OCI-LY1 (cell line): ENCODE results near the gene HS1BP3.

Experiments
- H2AFZ ChIP-seq: fragments of 200-600 bp; sonication (generic), shearing (Covaris generic); 2 replicates; pipeline ENCODE4 v1.6.0; 2014; ENCODE audit warnings: antibody characterized with exemption, mild to moderate bottlenecking, low read length
- H3F3A ChIP-seq: fragments of 200-600 bp; sonication (generic), shearing (Covaris generic); 2 replicates; pipeline ENCODE4 v1.6.0; 2014; ENCODE audit warnings: mild to moderate bottlenecking, antibody characterized with exemption, low read length, moderate library complexity; ENCODE audit not compliant: insufficient read depth
- H3K27ac ChIP-seq: fragments of 200-600 bp; sonication (generic); 2 replicates; pipeline ENCODE4 v1.5.1; 2014; ENCODE audit warnings: low read length, mixed run types, mild to moderate bottlenecking, low read depth; ENCODE audit not compliant: poor library complexity, severe bottlenecking
- H3K27me3 ChIP-seq: fragments of 200-600 bp; sonication (generic); 2 replicates; pipeline ENCODE4 v1.6.0; 2014; ENCODE audit warnings: antibody characterized with exemption, mild to moderate bottlenecking, low read length, moderate library complexity; ENCODE audit not compliant: insufficient read depth
- H3K36me3 ChIP-seq: fragments of 200-600 bp; sonication (generic); 2 replicates; pipeline ENCODE4 v1.6.1; 2014; ENCODE audit warnings: mild to moderate bottlenecking, antibody characterized with exemption, low read length, moderate library complexity, mixed read lengths; ENCODE audit not compliant: insufficient read depth
- H3K4me1 ChIP-seq: fragments of 200-600 bp; sonication (generic); 2 replicates; pipeline ENCODE4 v1.5.1; 2014; ENCODE audit warnings: mild to moderate bottlenecking, low read length, moderate library complexity; ENCODE audit not compliant: insufficient read depth, severe bottlenecking
- H3K4me2 ChIP-seq: fragments of 200-600 bp; sonication (generic), shearing (Covaris generic); 2 replicates; pipeline ENCODE4 v1.6.1; 2014; ENCODE audit warnings: low read length
- H3K4me3 ChIP-seq: fragments of 200-600 bp; sonication (generic); 2 replicates; pipeline ENCODE4 v1.5.1; 2014; ENCODE audit warnings: low read length, low read depth, mild to moderate bottlenecking, mixed read lengths; ENCODE audit not compliant: poor library complexity, severe bottlenecking
- H3K79me2 ChIP-seq: fragments of 200-600 bp; shearing (Covaris generic); 2 replicates; pipeline ENCODE4 v1.6.1; 2016; ENCODE audit warnings: mixed run types, low read length, mixed read lengths; ENCODE audit not compliant: insufficient read depth
- H3K9ac ChIP-seq: fragments of 200-600 bp; sonication (generic), shearing (Covaris generic); 2 replicates; pipeline ENCODE4 v1.6.1; 2014; ENCODE audit warnings: mild to moderate bottlenecking, low read length, mixed read lengths
- H3K9me2 ChIP-seq: fragments of 200-600 bp; sonication (generic), shearing (Covaris generic); 2 replicates; pipeline ENCODE4 v1.6.1; 2014; ENCODE audit warnings: low read depth, mild to moderate bottlenecking, low read length, mixed read lengths
- H3K9me3 ChIP-seq: fragments of 200-600 bp; shearing (Covaris generic); 2 replicates; pipeline ENCODE4 v1.6.1; 2014; ENCODE audit warnings: low read length, mixed read lengths
- H4K20me1 ChIP-seq: fragments of 200-600 bp; sonication (generic), shearing (Covaris generic); 2 replicates; pipeline ENCODE4 v1.6.0; 2016; ENCODE audit warnings: mild to moderate bottlenecking, low read length; ENCODE audit not compliant: insufficient read depth
- CTCF ChIP-seq: fragments of 200-600 bp; sonication (generic), shearing (Covaris generic); IDR thresholded peaks from 2 replicates; pipeline ENCODE4 v1.5.1; 2017; ENCODE audit warnings: mild to moderate bottlenecking, antibody characterized with exemption, low read length, moderate library complexity, mixed read lengths
- EZH2 ChIP-seq: fragments of 200-600 bp; sonication (generic), shearing (Covaris generic); IDR thresholded peaks from 2 replicates; pipeline ENCODE4 v1.8.0; 2017; ENCODE audit warnings: borderline replicate concordance, mixed run types, mild to moderate bottlenecking, antibody characterized with exemption, low read length, moderate library complexity, mixed read lengths

The HS1BP3 gene

GRCh38 chr2:20669562-20670314 is 18.8 kb upstream of the HS1BP3 start:
- H3K4me2 ChIP-seq: no peak overlapping the region

GRCh38 chr2:20668871-20669475 is 18.1 kb upstream of the HS1BP3 start:
- Histone ChIP-seq H2AFZ (no peak overlapping the region), H3K4me2 (no peak overlapping the region), H3K9ac (no peak overlapping the region), H3K36me3 (no peaks in the 10 kb centered on the region), H3K27ac (no peak overlapping the region), H3K9me2 (no peaks in the 10 kb centered on the region), H3K79me2 (no peaks in the 10 kb centered on the region), H3K9me3 (no peaks in the 10 kb centered on the region), H4K20me1 (no peaks in the 10 kb centered on the region), H3F3A (no peaks in the 10 kb centered on the region), H3K27me3 (peaks cover 12% of the 10 kb centered on the region), H3K4me1 (peaks cover 15% of the 10 kb centered on the region), H3K4me3 (no peak overlapping the region)
- TF ChIP-seq CTCF: no peak
- TF ChIP-seq EZH2: no peak

More at GRCh38 chr2:20669562-20670314, 18.8 kb upstream of the HS1BP3 start:
- H3K9me3 ChIP-seq: no peaks in the 10 kb centered on the region
- H3K79me2 ChIP-seq: no peaks in the 10 kb centered on the region
- H2AFZ ChIP-seq: no peak overlapping the region
- H4K20me1 ChIP-seq: no peaks in the 10 kb centered on the region
- no peak overlapping the region for H3K27ac ChIP-seq
- H3K9me2 ChIP-seq: no peaks in the 10 kb centered on the region
- peaks cover 12% of the 10 kb centered on the region for H3K27me3 ChIP-seq
- TF ChIP-seq CTCF (no peak), EZH2 (no peak)
- peaks cover 15% of the 10 kb centered on the region for H3K4me1 ChIP-seq
- H3K9ac ChIP-seq: no peak overlapping the region
- no peaks in the 10 kb centered on the region for H3F3A ChIP-seq
- H3K4me3 ChIP-seq: no peak overlapping the region
- H3K36me3 ChIP-seq: no peaks in the 10 kb centered on the region

- no peaks in the 10 kb centered on the region for H4K20me1 ChIP-seq
- H3K27me3 ChIP-seq: peaks cover 12% of the 10 kb centered on the region
- H3K79me2 ChIP-seq: no peaks in the 10 kb centered on the region
- no peak overlapping the region for H3K27ac ChIP-seq
- no peaks in the 10 kb centered on the region for H3K36me3 ChIP-seq
- H3K9ac ChIP-seq: no peak overlapping the region
- H3K4me2 ChIP-seq: no peak overlapping the region
- no peaks in the 10 kb centered on the region for H3F3A ChIP-seq
- no peak overlapping the region for H3K4me3 ChIP-seq
- no peaks in the 10 kb centered on the region for H3K9me3 ChIP-seq
- H2AFZ ChIP-seq: no peak overlapping the region
- H3K9me2 ChIP-seq: no peaks in the 10 kb centered on the region
- no peak for TF ChIP-seq EZH2
- no peak for TF ChIP-seq CTCF
- H3K4me1 ChIP-seq: peaks cover 15% of the 10 kb centered on the region
Observed at GRCh38 chr2:20668451-20668850, 17.6 kb upstream of the HS1BP3 start.
